ENCODE data around the gene SF3B2.
A peak's percentile ranks its signal among the peaks of the same experiment; 100 is the strongest.
"Not testable (repeated sequence)": the region's sequence is repeated elsewhere in the genome, so short reads cannot be mapped to it uniquely, and the experiment has no call there.

SF3B2 gene

GRCh38 chr11:66017321-66017720 lies 34.8 kb upstream of the SF3B2 start:
- DNase-seq (ENCODE audit: low read depth, low spot score), result no peak

DNA sequence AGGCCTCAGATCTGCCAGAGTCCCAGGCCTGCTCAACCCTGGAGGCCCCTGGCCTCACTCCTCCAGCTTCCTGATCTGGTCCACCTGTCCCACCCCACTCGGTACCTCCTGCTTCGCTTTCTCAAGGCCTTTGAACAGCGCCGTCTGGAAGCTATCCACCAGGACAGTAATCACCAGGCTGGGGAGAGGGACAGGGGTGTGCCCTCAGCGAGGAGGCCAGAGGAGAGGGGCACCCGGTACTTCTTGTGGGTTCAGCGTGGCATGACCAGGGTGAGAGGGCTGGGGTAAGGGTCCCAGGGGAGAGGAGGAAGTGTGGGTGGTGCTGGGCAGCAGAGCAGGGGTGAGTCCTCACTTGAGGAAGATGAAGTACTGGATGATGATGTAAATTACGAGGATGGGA lies 32.0 kb upstream of the SF3B2 start:
- DNase-seq (ENCODE audit: low read depth, low spot score), result no peak

DNA sequence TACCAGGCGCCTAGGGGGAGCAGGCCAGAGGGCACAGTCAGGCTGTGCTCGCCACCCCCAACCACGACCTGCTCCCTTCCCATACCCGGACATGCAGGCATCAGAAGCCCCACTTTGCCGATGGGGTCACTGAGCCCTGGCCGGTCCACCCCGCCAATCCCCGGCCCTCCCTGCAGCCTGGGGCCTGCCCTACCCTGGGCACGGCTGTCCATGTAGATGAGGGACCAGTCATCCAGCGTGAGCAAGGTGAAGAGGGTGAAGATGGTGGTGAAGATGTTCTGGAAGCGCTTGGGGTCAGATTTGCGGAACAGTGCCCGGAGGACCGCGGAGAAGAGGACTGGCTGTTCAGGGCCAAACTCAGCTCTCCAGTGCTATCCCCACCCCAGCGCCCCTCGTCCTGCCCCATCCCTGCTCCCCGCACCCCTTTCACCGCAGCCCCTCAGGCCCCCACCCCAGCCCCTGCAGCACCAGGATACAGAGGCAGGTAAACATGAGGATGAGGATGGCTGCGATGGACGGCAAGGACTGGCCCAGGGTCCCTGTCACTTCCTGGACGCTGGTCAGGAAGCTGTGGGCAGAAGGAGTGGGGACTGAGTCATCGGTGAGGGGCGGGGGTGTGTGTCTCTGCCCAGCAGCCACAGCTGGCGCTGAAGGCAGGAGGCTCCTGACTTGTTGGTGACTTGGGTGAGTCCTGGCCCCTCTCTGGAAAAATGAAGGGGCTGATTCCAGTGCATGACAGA lies 31.4 kb upstream of the SF3B2 start:
- no peak for DNase-seq (ENCODE audit: low read depth, low spot score)

DNA sequence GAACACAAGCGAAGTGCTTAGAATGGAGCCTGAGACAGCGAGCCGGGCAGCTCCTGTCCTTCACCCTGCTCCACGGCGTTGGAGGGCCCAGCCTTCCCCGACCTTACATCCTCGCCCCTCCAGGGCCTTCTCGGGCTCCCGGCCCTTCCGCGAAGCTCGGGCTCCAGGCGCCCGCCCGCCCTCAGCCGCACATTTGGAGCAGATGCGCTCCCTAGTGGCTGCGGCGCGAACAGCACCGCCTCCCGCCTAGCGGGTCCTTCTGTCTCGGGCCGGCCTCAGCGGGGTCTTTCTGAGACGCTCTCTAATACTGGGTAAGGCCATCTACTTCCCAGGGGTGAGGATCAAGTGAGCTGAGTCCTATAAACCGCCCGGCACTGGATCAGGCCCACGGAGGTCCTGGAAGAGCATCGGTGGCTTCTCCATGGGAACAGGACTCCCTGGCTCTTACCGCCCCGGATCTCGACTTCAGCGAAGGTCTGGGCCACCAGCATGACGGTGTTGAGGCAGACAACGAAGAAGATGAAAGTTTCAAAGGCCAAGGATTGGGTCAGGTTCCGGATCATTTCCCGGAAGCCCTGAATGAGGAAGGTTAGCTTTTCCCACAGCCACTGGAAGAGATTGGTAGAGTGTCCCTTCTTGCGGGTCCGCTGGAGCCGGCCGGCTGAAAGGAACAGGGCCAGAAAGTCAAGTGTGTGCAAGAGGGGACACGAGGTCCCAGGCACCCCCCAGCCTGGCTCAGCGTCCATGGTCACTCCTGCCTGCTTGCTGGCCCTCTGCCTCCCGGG lies 29.6 kb upstream of the SF3B2 start:
- peak; percentile 63 for DNase-seq (ENCODE audit: low read depth, low spot score)

- DNase-seq (ENCODE audit: low read depth, low spot score), result not testable (repeated sequence)
These were observed 29.1 kb upstream of the SF3B2 start for GRCh38 chr11:66023186-66023440.

DNA sequence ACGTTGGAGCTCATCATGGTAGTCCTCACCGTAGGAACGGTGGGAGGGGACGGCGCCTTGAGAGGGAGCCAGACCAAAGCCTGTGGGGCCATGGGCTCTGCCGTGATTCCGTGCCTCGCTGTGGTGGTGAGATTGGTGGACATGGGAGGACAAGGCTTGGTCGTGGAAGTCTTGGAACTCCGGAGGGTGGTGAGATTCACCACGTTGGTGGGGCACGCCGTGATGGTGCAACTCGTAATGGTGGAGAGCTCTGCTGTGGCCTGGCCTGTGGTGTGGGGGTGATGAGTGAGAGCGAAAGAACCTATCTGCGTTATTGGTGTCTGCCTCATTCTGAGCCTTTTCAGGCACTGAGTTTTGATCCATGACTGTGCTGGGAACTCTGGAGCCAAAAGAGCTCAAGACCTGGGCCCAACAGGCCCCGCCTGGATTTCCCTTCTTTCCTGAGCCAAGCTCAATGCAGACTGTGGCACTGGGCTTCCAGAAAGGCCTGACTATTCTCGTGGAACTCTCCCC lies 26.1 kb upstream of the SF3B2 start, which contains the start of gene CATSPER1:
TSS of gene CATSPER1 (minus strand) at position 463 of the 513 bp plus-strand sequence. CDS start at position 363, 100 bp downstream.
- no peak for DNase-seq (ENCODE audit: low read depth, low spot score)

DNA sequence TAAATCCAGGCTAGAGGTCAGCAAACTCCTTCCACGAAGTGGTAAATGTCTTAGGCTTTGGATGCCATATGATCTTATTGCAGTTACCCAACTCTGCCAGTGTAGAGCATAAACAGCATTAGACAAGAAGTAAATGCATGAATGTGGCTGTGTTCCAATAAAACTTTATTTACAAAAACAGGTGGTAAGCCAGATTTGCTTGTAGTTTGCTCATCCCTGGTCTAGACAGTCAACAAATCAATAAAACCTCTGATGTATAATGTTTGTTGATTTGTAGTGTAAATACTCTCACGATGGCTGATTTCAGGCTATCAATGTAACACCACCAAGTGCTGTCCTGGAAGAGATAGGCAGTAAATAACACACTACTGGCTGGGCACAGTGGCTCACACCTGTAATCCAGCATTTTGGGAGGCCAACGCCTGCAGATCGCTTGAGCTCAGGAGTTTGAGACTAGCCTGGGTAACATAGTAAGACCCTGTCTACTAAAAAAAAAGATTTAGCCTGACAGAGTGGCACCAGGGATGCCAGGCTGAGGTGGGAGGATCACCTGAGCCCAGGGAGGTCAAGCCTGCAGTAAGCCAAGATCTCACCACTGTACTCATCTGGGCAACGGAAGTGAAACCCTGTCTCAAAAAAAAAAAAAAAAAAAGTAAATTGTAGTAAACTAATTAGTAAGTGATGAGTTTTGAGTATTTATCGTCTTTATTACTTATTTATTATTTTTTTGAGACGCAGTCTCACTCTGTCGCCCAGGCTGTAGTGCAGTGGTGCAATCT lies 19.0 kb upstream of the SF3B2 start:
- no peak for DNase-seq (ENCODE audit: low read depth, low spot score)

DNA sequence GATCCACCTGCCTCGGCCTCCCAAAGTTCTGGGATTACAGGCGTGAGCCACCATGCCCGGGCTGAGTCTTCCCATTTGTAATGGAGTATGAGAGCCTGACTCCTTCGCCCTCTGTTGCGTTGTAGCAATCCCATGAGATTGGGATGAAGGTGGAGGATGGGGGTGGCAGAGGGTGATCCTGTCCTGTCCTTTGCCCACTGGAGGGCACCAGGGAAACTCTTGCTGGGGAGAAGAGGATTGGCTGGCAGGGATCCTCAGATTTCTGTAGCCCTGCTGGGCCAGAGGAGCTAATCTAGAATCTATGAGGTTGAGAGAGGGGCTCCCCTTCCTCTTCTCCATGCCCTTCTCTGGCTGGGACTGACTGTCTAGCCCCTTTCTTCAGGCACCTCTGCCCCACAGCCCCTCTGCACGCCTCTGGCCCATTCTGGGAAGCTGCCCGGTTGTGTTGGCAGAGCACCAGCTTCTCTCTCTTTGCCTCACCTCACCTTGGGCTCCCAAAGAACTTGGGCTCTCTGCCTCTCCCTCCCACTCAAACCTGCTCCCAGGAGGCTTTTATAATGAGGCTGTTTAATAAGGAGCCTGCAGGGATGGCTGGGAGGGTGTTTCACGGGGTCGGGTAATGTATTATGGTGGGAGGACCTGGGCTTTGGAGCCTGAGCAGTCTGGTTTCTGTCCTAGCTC lies 16.4 kb upstream of the SF3B2 start:
- DNase-seq (ENCODE audit: low read depth, low spot score), result no peak

DNA sequence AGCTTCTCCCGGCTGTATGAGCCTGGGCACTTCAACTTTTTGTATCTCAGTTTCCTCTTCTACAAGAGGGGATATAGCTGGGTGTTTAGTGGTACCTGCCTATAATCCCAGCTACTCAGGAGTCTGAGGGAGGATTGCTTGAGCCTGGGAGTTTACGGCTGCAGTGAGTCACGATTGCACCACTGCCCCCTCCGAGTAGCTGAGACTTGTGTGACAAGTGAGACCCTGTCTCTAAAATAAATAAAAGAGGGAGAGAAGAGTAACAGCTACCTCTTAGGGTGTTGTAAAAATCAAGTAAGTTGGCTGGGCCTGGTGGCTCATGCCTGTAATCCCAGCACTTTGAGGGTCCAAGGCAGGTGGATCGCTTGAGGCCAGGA lies 15.8 kb upstream of the SF3B2 start:
- no peak for DNase-seq (ENCODE audit: low read depth, low spot score)

DNA sequence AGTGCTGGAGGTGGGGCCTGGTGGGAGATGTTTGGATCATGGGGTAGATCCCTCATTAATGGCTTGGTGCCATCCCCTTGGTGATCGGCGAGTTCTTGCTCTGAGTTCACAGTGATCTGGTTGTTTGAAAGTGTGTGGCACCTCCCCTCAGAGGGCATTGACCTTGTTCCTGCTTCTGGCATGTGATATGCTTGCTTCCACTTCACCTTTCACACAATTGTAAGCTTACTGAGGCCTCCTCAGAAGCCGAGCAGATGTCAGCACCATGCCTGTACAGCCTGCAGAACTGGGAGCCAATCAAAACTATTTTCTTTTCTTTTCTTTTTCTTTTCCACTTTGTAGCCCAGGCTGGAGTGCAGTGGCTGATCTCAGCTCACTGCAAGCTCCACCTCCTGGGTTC lies 14.8 kb upstream of the SF3B2 start:
- DNase-seq (ENCODE audit: low read depth, low spot score), result no peak

- DNase-seq (ENCODE audit: low read depth, low spot score), result no peak
These were observed 12.4 kb upstream of the SF3B2 start for GRCh38 chr11:66039765-66040164.

DNA sequence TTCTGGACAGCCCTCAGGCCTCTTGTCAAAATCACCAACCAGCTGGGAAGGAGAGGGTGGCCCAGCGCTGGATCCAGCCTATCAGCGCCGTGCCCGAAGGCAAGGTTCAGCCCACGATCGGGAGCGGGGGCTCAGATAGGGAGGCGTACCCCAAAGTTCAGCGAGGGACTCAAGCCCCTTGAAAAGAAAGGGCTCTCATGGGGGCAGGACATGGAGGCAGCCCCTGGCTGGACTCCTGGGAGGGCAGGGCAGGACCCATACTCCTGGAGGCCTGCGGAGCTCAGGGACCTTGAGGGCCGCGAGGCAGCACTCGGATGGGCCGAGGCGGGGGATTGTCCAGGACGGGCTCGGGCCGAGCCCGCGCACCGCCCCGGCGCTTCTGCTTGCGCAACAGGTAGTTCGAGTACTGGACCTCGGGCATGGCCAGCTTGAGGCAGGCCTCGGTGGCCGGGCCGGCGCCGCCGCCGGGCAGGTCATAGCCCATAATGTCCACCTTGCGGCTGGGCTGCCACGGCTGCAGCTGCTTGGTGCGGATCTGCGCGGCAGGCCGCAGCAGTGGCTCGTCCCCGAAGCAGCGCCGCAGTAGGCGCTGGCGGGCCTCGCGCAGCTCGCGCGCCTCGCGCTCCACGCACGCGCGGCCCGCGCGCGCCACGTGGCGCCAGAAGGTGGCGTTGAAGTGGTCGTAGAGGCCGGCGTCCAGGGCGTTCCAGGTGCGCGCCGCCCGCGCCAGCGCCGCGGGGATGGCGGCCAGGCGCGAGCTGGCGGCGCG lies 9.8 kb upstream of the SF3B2 start:
- DNase-seq (ENCODE audit: low read depth, low spot score), result no peak

- DNase-seq (ENCODE audit: low read depth, low spot score), result no peak
These were observed 8.9 kb upstream of the SF3B2 start for GRCh38 chr11:66042996-66043906.

GRCh38 chr11:66044757-66045156 lies 7.4 kb upstream of the SF3B2 start:
- no peak for DNase-seq (ENCODE audit: low read depth, low spot score)

GRCh38 chr11:66045177-66045639 lies 7.0 kb upstream of the SF3B2 start:
- peak; percentile 71 for DNase-seq (ENCODE audit: low read depth, low spot score)

DNA sequence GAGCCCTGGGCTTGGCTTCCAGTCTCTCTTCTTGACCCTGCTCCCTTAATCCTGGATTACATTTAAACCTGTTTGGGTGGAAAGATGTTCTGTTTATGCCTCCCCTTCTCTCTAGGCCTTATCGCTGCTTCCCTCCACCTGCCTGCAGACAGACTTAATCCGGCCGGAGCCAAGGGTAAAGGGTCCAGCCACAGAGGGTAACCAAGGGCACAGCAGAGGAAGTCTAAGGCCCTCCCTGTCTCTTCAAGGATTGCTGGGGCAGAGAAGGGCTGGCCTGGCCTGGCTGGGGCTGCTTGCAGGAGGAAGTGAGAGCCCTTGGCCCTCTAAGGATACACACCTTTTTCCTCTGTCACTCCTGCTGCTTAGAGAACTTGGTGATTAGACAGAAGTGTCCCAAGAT lies 5.3 kb upstream of the SF3B2 start:
- DNase-seq (ENCODE audit: low read depth, low spot score), result no peak

DNA sequence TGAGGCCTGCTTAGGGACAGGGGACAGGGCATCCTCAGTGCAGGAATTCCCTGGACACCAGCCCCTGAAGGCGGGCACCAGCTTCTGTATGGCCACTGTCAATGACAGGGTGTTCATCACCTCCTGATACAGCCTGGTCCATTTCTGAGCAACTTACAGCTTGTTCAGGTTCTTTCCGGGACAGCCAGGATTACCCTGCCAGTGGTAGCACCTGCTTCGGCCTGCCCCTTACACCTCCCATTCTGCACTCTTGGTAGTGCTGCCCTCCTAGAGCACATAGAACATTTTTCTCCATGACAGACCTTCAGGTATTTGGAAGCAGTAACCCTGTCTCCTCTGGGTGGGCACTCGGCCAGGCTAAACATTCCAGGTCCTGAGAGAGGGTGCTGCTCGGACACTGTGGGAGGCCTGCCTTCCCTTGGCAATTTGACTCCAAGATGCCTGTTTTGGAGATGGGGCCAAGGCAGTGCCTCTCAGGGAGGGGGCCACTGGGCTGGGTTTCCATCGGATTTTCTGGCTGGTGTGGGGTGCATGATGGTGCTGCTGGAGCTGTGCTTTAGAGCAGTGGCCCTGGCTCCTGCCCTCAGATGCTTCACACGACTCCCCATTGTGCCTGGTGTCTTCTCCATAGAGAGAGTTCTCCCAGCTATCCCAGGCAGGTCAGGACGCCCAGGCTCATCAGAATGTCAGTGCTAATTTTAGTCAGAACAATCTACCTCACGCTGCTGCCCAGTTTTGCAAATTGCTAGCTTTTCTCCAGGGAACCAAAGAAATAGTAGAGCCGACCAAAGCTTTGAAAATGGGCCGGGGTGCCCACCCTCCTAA lies 4.4 kb upstream of the SF3B2 start:
- no peak for DNase-seq (ENCODE audit: low read depth, low spot score)

DNA sequence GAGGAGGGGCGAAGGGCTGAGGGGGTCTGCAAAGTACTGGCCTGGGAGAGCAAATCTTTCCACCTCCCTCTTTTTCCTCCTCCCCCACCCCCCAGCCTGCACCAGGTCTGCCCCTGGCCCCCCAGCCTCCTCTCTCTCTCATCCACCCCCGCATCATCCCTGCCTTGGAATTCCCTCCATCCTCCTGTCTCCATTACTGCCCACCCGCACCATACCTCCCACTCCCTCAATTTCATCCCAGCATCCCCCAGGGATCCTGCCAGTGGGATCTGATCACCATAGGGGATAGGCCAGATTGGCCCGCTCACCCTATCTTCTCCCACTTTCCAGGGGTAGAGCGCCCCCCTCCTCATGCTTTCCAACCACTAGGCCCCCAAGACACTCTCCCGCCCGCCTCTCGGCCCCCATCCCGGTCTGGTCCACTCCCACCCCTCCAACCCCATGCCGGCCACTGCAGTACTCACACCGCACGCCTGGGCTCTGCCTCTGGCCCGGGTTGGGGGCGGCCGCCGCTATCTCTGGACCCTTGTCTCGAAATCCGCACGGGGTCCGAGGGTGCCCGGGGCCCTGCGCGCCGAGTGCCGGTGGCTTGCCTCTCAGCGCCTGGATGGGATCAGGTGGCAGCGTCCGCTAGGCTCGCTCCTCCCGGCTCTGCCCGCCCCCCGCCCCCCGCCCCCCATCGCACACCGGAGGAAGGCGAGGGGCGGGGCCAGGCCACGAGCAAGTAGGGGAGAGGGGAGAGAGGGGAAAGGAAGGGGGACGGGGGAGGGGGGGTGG lies 3.4 kb upstream of the SF3B2 start, which contains the start of gene GAL3ST3:
TSS of gene GAL3ST3 (minus strand) at position 615 of the 777 bp plus-strand sequence. CDS start 3,746 bp downstream, outside the sequence.
- no peak for DNase-seq (ENCODE audit: low read depth, low spot score)

Measured in activated naive CD8-positive, alpha-beta T cell treated with anti-CD3 and anti-CD28 coated beads, Interleukin-2, amount 50 U/mL, for 16 hours (primary cell).